Heart left ventricle (tissue), 11 donors: ENCODE data around the gene ELL3. TPM values are rescaled to one million over a fixed set of nuclear protein-coding genes. Genes with fewer than 3 reads are reported as not detected.

Experiments used
- microRNA counts, 2 donors: library from miRNA; unstranded; fragments of <30 nt; microRNA quantifications; one replicate each; lab custom pipeline; 2016
- microRNA-seq, 4 donors: library from miRNA; unstranded; fragments of <30 nt; microRNA quantifications; one replicate each; pipeline versions ENCODE4 to v1.2.0, GENCODE V29; 2017 to 2020
- polyA plus RNA-seq, 2 donors: library from polyadenylated mRNA; stranded (reverse); fragments of 200-250 nt; gene quantifications; one replicate each; pipeline ENCODE4 v1.2.3, GENCODE V29; 2013
- total RNA-seq, 9 donors: library from RNA; depleted of rRNA in 2 of 9; stranded (reverse); fragments of >200 nt in 2 of 9; fragmentation: NEBNext Ultra II Directional in 3 of 9; extraction: Animal tissue kit (Norgen Biotek cat#: 25700) in 3 of 9; gene quantifications; one replicate each; pipeline versions ENCODE4 v1.1.0 to v1.2.4, GENCODE V29; 2016 to 2023
- donor health status: ischemic (EF 13 %, LVEDD 7.1; RV severe dilation, severe dysfunction).
- donor health status: healthy with polysubstance abuse.
- donor health status: DM: no; HTN: yes; CAD: no.
- donor health status: DM: no; HTN: no; CAD: no.
- donor health status: ischemic (EF 25% LVEDD 5.7; RV mildly dilated, moderate dysfunction).
- donor health status: healthy.
- donor health status: DM: yes; HTN: yes; CAD: no.
- donor health status: PGD.
- donor health status: nonischemic (EF 23%, LVEDD 6.1; RV moderate dilation, normal function).

Gene ELL3
- total and polyA plus RNA-seq, 11 donors = 0.35 to 6.3 (median 1.0) TPM

MicroRNA genes within 50 kb of the gene (microRNA counts, 767-probe panel; counts per million panel counts)
- microRNA hsa-miR-1282 (lab: Ali Mortazavi, UCI) = 0 to 71.6 counts per million in 2 donors

Small RNA genes lying within 50 kb of the gene (microRNA-seq; reads per million reads assigned to microRNA genes)
- 0 to 0.21 (median 0) reads per million in 4 donors for gene MIR1282

Other genes with a start within 250 kb of the ELL3 start
- 10 to 100 TPM; 10.5 to 23.0 (median 16.7) TPM for gene PPIP5K1, start 186.8 kb downstream of the ELL3 start, total RNA-seq
- 1 to 10 TPM; 7.2 to 7.3 TPM for gene PPIP5K1, start 186.8 kb downstream of the ELL3 start, polyA plus RNA-seq
- 1 to 10 TPM in 1 of 9 donors, under 1 TPM in 3, not detected in 5; 0.21 to 3.7 (median 0.45) TPM for gene CKMT1B, start 182.9 kb downstream of the ELL3 start, total RNA-seq
- under 1 TPM; 0.19 to 0.47 TPM for gene CKMT1B, start 182.9 kb downstream of the ELL3 start, polyA plus RNA-seq
- gene STRC, start 158.2 kb downstream of the ELL3 start, total RNA-seq = under 1 TPM in 3 of 9 donors, not detected in 6; 0.07 to 0.22 (median 0.16) TPM
- under 1 TPM; 0.04 to 0.08 TPM for gene STRC, start 158.2 kb downstream of the ELL3 start, polyA plus RNA-seq
- gene CATSPER2, start 128.1 kb downstream of the ELL3 start, total RNA-seq = 1 to 10 TPM in 4 of 9 donors, under 1 TPM in 5; 0.16 to 3.9 (median 0.98) TPM
- 1 to 10 TPM in 1 of 2 donors, under 1 TPM in 1; 0.53 to 2.9 TPM for gene CATSPER2, start 128.1 kb downstream of the ELL3 start, polyA plus RNA-seq
- gene CKMT1A, start 83.1 kb downstream of the ELL3 start, total RNA-seq = 1 to 10 TPM in 1 of 9 donors, under 1 TPM in 3, not detected in 5; 0.23 to 8.0 (median 0.65) TPM
- gene CKMT1A, start 83.1 kb downstream of the ELL3 start, polyA plus RNA-seq = under 1 TPM in 1 of 2 donors, not detected in 1; 0.29 TPM
- 100 to 1,000 TPM in 7 of 9 donors, 10 to 100 TPM in 2; 57.2 to 278 (median 172) TPM for gene PDIA3, start 30.5 kb downstream of the ELL3 start, total RNA-seq
- gene PDIA3, start 30.5 kb downstream of the ELL3 start, polyA plus RNA-seq = 100 to 1,000 TPM in 1 of 2 donors, 10 to 100 TPM in 1; 95.5 to 242 TPM
- 1,000 to 10,000 TPM in 3 of 9 donors, 100 to 1,000 TPM in 6; 705 to 1,199 (median 843) TPM for gene SERF2, start 15.4 kb upstream of the ELL3 start, total RNA-seq
- gene SERF2, start 15.4 kb upstream of the ELL3 start, polyA plus RNA-seq = 1,000 to 10,000 TPM; 1,530 to 4,156 TPM
- under 1 TPM in 8 of 9 donors, not detected in 1; 0.14 to 0.37 (median 0.31) TPM for gene SERINC4, start 23.3 kb upstream of the ELL3 start, total RNA-seq
- under 1 TPM; 0.25 to 0.42 TPM for gene SERINC4, start 23.3 kb upstream of the ELL3 start, polyA plus RNA-seq
- 10 to 100 TPM; 10.3 to 16.5 (median 13.6) TPM for gene HYPK, start 23.6 kb upstream of the ELL3 start, total RNA-seq
- 10 to 100 TPM; 42.9 to 56.5 TPM for gene HYPK, start 23.6 kb upstream of the ELL3 start, polyA plus RNA-seq
- gene MFAP1, start 47.7 kb upstream of the ELL3 start, total RNA-seq = 10 to 100 TPM; 13.2 to 22.3 (median 20.2) TPM
- 10 to 100 TPM; 13.7 to 35.5 TPM for gene MFAP1, start 47.7 kb upstream of the ELL3 start, polyA plus RNA-seq
- 1 to 10 TPM in 7 of 9 donors, under 1 TPM in 2; 0.52 to 7.4 (median 1.3) TPM for gene WDR76, start 50.0 kb upstream of the ELL3 start, total RNA-seq
- 1 to 10 TPM in 1 of 2 donors, under 1 TPM in 1; 0.69 to 2.9 TPM for gene WDR76, start 50.0 kb upstream of the ELL3 start, polyA plus RNA-seq